HG03378 (cell line): ENCODE results near the gene HNRNPLL.

Source experiments
- ATAC-seq: cut with Tn5 transposase; IDR thresholded peaks from one replicate; pipeline ENCODE4 v1.9.1; 2021; ENCODE audit warnings: mild to moderate bottlenecking, moderate library complexity; ENCODE audit not compliant: unreplicated experiment

The HNRNPLL gene

GRCh38 chr2:38533757-38534545 is 68.8 kb downstream of the HNRNPLL start:
- ATAC-seq: no peak

GRCh38 chr2:38533180-38533579 is 69.5 kb downstream of the HNRNPLL start:
- ATAC-seq: peak; percentile 95

- ATAC-seq: no peak
These were observed 70.4 kb downstream of the HNRNPLL start for GRCh38 chr2:38532366-38532765.

GRCh38 chr2:38529208-38529607 is 73.5 kb downstream of the HNRNPLL start:
- ATAC-seq: no peak

GRCh38 chr2:38528534-38528933 is 74.2 kb downstream of the HNRNPLL start:
- ATAC-seq: no peak

- no peak for ATAC-seq
These were observed 74.7 kb downstream of the HNRNPLL start for GRCh38 chr2:38528008-38528442.

GRCh38 chr2:38527338-38528007 is 75.3 kb downstream of the HNRNPLL start:
- ATAC-seq: no peak

- no peak for ATAC-seq
These were observed 76.5 kb downstream of the HNRNPLL start for GRCh38 chr2:38526195-38526594.

GRCh38 chr2:38524580-38524979 is 78.1 kb downstream of the HNRNPLL start:
- ATAC-seq: no peak

- ATAC-seq: no peak
These were observed 78.8 kb downstream of the HNRNPLL start for GRCh38 chr2:38523728-38524437.

GRCh38 chr2:38522754-38523349 is 79.9 kb downstream of the HNRNPLL start:
- no peak for ATAC-seq

GRCh38 chr2:38521835-38522234 is 80.9 kb downstream of the HNRNPLL start:
- no peak for ATAC-seq

- no peak for ATAC-seq
These were observed 85.4 kb downstream of the HNRNPLL start for GRCh38 chr2:38517284-38517683.

- no peak for ATAC-seq
These were observed 86.2 kb downstream of the HNRNPLL start for GRCh38 chr2:38516526-38516925.

GRCh38 chr2:38516122-38516521 is 86.6 kb downstream of the HNRNPLL start:
- ATAC-seq: no peak

- ATAC-seq: no peak
These were observed 87.3 kb downstream of the HNRNPLL start for GRCh38 chr2:38515155-38516074.

GRCh38 chr2:38514603-38515154 is 88.0 kb downstream of the HNRNPLL start:
- ATAC-seq: no peak

GRCh38 chr2:38512211-38512610 is 90.5 kb downstream of the HNRNPLL start:
- ATAC-seq: no peak
